ENCODE measurements around the gene PSMA2.
A peak's percentile ranks its signal among the peaks of the same experiment; 100 is the strongest.

Gene PSMA2

DNA sequence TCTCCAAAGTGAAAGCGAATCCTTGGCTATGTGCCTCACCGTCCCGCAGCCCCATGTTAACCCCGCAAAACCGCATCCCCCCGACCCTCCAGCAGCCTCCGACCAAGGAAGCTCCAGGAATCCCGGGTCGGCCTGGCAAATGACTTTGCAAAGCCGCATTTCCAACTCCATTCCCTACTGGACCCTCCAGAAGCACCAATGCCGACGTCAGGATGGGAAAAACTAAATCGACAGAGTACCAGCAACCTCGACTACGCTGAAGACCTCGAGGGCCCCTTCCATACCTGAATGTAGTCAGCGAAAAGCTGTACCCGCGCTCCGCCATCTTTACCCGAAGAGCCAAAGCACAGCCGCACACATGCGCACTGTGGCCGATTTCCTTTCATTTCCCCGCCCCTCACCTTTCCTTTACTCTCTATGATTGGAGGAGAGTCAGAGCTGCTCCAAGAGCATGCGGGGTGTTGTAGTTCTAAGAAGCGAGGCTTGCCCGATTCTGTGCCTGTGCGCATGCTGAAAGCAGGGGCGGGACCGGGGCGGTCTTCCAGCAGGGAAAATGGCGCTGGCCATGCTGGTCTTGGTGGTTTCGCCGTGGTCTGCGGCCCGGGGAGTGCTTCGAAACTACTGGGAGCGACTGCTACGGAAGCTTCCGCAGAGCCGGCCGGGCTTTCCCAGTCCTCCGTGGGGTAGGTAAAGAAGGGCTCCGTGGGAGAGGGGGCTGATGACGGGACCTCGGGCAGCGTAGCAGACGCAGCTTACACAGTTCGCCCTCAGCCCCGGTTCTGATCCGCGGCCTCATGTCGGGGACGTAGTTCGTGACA lies at the start of gene PSMA2, which contains the start of gene MRPL32:
Gene PSMA2, minus strand, starts transcription at position 341 of the 818 bp plus-strand sequence. Its CDS starts 16 bp downstream, at position 325.
Gene MRPL32, plus strand, starts transcription at position 543 of the 818 bp plus-strand sequence. Its CDS starts 11 bp downstream, at position 554.
- DNase-seq, result peak; percentile 98

DNA sequence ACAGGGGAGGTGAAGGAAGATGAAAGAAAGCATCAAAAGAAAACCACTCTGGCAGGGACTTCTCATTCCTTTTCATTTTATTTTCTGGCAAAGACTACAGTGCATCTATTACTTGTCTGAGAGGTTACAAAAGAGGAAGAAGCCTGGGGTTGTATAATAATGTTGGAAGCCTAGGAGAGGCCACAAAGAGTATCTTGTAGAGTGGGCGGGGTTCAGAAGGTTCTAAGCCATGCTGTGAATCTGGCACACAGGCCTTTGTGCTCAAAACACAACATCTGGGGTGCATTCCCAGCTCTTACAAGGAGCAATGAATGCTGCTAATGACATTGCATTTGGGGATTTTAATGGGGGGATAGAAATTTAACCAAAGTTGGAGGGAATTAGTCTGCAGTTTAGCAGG lies 49.6 kb upstream of the PSMA2 start:
- no peak for DNase-seq

DNA sequence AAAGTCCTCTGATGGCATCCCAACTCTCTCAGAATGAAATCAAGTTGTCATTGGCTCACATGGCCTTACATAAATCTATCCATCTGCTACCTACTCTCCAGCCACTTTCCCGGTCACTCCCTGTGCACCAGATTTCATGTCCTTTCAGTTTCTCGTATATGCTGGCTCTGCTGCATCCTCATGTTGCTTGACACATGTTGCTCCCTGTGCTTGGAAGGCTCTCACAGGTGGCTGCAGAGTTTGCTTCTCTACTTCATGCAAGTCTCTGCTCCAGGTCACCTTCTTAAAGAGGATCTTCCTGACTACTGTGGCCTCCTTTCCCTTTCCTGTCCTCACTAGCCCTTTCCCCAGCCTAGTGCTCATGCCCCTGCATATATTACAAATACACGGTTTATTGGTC lies 48.5 kb upstream of the PSMA2 start:
- no peak for DNase-seq

DNA sequence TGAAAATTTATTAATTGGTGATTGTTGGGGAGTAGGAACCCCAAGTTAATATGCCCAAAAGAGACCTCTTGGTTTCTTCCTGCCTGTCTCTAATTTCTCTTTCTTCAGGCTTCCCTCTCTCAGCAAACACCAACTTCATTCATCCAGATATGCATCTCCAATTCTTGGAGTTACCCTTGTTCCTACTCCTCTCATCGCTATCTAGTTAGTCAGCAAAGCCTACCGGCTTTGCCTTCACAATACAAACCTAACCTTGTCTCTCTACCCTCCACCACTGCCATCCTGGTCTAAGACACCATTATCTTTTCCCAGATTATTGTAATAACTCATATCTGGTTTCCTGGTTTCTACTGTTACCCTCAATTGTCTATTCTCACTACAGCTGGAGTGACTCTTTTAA lies 48.1 kb upstream of the PSMA2 start:
- no peak for DNase-seq

DNA sequence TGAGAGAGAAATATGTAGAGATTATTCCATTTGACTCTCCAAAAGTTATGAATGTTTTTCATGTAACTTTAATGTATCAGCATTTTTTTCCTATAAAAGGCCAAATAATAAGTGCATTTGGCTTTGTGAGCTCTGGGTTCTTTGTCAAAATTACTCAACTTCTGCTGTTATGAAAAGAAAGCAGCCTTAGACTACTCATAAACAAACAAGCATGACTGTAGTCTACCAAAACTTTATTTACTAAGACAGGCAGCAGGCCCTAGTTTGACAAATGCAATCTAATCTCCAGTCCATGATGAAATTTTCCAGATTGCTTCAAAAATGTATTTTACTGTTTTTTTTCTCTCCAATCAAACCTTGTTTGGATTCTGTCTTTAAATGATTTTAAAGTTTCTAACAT lies 46.5 kb upstream of the PSMA2 start:
- no peak for DNase-seq

DNA sequence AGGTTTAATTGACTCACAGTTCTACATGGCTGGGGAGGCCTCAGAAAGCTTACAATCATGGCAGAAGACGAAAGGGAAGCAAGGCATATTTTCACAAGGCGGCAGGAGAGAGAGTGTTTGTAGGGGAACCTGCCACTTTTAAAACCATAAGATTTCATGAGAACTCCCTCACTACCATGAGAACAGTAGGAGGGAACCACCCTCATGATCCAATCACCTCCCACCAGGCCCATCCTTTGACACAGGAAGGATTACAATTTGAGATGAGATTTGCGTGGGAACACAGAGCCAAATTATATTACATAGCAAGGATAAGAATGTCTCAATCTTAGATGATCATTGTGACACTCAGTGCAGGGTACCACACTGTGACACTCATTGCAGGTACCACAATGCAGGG lies 44.4 kb upstream of the PSMA2 start:
- no peak for DNase-seq

DNA sequence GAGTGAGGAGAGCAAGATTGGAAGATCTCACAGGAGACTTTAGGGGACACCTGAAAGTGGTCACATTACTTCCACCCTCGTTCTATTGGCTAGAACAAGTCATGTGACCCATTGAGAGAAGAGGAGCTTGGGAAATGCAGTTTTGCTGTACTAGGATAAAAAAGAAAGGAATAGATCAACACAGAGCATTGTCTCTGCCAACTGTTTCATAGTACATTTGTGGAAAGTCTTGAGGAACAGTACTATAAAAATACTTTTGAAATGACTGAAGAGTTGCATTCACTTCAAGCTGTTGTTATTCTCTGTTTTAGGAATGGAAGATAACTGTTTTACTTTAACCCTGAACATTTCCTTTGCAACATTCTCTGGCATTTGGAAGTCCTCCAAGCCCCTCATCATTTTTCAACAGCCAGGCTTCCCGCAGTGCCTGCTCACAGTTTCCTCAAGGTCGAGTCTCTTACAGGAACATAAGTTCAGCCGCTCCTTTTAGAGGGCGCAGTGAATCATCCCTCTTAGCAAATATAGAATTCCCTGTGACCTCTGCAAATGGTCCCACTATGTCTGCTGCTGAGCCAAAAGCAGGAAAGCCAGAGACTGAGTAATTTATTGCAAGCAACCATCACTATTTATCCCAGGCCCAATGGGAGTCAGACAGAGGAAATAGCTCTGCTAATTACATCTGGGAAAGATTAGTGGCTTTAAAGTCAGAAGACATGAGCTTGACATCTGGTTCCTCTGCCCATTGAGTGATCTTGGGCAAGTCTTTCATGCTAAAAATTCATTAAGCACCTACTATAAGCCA lies 40.9 kb upstream of the PSMA2 start:
- DNase-seq, result no peak

DNA sequence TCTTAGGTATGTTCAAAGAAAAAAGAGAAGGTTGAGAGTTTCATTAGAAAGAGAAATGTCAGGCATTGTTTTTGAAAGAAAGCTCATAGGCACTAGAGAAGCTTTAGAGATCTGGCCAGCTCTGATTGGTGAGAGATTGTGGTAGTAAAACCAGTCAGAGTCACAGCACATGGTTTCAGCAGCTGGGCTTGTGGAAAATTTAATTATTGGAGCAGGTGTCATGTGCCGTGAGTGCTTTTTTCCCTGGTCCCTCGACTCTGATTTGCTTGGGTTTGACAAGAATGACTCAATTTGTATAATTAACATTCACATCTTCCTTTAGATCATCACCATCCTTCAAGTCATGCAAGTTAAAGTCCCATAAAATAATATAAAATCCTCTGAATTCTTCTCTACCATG lies 35.4 kb upstream of the PSMA2 start:
- no peak for DNase-seq

DNA sequence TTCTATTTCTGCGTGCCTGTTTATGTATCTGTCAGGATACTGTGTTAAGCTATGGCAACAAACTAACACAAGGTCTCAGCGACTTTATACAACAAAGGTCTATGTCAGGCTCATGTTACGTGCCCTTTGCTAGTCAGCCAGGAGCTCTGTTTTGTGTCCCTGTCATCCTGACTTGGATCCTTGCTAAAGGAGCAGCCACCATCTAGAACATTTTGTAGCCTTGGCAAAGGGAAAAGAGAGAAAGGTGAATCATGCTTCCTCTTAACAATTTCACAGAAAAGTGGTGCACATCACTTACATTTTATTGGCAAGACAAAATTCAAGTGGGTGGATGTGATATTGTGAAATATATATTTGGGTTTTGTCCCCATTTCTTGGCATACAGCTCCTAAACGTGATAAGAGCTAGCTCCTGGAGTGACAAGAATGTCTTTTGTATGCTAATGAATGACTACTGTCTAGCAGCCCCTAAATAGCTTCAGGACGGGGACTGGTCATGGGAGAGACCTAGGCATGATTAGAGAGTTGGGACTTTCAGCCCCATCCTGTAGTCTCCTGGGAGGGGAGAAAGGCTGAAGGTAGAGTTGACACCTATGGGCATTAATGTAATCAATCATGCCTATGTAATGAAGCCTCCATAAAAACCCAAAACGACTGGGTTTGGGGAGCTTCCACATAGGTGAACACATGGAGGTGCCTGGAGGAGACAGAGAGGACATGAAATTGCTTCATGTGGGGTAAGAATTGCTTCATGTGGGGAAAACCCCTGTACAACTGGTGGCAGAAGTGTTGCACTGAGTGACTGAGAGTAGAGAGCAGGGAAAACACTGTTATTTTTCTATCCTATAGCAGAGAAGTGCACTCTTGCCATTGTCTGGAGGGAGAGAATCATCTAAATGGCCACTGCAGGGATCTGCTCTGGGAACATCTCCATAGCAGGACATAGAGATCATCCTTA lies 33.2 kb upstream of the PSMA2 start:
- no peak for DNase-seq

DNA sequence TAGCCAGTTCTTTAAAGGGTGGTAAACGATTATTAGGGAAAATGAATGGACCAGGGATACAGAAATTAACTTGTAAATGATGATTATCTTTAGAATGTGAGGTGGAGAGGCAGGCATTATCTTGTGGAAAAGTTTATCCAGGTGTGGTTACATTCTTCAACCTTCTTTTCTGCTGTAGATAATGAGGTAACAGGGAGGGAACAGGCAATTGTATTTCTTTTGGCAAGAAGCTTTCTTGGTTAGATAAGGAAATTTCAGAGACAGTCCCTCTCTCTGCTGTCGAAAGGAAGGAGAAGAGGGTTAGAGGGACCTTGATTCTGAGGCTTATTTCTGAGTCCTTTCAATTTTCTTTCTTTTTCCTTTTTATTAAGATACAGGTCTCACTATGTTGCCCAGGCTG lies 32.3 kb upstream of the PSMA2 start:
- DNase-seq, result no peak

DNA sequence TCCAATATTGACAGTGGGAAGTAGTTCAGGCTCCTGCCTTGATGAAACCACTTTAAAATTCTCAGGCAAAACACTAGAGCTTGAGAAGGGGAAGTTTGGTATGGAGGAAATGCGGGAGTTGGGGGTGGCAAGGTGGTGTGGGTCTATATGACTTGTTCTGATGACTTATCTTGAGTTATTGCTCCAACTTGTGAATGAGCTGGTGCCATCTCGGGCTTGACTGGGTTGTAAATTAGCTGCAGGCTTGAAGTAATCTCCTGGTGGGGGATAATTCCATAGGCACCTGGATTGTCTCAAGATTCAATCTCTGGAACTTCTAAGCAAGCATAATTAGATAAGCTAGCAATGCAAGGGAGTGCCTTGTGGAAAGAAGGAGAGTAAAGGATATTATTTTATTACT lies 29.2 kb upstream of the PSMA2 start:
- DNase-seq, result no peak

DNA sequence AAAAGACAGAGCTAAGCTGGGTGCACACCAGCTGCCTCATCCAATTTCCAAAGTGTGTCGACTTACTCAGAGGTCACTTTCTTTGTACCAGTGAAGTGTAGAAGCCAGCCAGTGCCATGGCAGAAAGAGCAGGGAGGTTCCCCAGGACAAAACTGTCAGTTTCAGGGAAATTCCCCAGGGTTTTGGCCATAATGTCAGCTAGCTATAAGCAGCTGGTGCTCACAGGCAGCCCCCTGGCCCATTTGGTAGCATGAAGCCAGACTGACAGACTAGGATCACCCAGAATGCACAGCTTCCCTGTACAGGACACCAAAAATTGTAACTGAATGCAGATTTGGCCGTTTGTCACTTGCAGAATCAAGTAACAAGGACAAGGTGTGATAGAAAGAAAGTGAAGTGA lies 28.8 kb upstream of the PSMA2 start:
- no peak for DNase-seq

DNA sequence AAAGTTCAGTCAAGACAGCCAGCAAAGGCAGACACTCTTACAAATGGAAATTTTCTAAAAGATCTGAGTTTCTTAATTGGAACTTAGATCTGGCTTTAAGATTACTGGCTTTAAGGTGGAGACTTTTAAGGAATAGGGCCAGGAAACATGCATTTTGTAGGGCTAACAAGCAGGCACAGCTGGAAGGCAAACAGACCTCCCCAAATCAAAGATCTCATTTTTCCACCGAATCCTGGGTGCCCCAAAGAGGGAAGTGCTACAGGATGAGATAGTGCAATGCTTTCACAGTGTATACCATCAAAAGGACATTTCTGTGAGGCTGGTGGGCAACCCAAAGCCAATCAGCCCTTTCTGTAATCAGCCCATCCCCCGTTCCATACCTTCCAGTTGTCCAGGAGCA lies 27.6 kb upstream of the PSMA2 start:
- DNase-seq, result no peak

DNA sequence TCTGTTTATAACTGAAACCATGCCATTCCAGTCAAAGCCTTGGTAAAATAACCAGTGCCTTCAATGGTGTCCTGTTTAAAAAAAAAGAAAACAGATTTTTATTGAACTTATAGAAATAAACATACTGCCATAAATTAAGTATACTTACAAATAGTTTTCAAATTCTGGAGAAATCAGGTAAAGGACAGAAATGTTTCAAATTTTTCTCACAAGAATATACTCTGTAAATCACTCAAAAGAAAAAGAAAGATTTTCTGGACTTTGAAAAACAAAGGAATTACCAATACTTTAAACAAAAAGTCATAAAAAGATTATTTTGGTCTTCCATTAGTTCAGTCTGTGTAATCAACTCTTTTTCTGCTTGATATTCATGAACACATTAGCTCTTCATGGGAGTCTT lies 24.1 kb upstream of the PSMA2 start:
- no peak for DNase-seq

DNA sequence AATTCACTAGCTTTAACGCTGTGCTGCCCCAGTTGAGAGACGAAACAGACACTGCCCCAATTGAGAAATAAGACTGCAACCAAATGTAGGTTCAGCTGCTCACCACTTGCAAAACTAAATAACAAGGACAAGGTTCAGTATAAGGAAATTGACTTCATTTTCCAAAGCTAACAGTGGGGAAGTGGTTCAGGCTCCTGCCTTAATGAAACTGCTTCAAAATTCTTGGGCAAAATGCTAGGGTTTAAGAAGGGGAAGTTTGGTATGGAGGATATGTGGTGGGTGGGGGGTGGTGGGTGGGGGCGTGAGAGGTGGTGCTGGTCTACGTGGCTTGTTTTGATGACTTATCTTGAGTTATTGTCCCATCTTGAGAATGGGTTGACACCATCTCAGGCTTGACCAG lies 22.0 kb upstream of the PSMA2 start:
- DNase-seq, result no peak

DNA sequence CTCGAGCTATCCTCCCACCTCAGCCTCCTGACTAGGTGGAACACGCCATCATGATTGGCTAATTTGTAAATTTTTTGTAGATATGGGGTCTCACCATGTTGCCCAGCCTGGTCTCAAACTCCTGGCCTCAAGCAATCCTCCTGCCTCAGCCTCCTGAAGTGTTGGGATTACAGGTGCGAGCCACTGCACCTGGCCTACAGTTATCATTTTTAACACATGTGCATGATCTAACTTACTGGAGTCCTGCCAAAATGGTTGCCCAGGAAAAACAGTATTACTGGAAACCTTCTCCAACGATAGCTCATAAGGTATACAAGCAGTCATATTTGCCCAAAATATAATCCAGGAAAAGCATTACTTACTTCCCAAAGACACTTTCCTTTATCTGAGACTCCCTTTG lies 20.4 kb upstream of the PSMA2 start:
- no peak for DNase-seq

DNA sequence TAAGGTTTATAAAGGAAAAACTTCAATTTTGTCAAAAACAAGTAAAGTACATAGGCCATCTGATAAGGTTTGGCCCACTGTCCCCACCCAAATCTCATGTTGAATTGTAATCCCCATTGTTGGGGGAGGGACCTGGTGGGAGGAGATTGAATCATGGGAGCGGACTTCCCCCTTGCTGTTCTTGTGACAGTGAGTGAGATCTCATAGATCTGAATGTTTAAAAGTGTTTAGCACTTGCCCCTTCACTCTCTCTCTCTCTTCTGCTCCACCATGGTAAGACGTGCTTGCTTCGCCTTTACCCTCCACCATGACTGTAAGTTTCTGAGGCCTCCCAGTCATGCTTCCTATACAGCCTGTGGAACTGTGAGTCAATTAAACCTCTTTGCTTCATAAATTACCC lies 18.4 kb upstream of the PSMA2 start:
- DNase-seq, result no peak

DNA sequence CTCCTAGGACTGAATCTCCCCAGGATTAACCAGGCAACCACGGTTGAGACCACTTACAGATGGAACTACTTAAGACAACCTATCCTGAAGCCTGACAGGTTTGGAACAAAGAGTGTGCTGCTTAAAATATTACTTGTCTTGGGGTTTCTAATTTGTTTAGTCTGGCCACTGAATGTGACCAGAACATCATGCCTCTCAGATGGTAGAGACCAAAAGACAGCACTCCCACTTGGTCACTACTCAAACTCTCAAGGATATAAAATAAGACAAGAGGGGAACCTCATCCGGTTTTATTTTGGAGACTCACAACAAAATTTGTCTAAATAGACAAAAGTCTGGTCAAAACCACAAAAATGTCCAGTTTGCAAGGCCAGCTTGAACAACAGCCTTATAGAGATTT lies 15.5 kb upstream of the PSMA2 start:
- DNase-seq, result no peak

DNA sequence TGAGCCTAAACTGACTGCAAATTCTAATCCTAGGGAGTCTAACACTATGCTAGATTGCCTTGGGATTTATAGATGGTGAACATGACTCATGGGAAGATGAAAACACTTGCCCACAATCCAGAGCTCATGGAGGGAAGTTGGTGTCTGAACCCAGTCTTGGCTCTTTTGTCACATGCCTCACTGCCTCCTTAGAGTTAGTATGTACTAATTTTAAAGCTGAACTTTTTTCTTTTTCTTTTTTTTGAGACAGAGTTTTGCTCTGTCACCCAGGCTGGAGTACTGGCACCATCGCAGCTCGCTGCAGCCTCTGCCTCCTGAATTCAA lies 14.6 kb upstream of the PSMA2 start:
- DNase-seq, result no peak

DNA sequence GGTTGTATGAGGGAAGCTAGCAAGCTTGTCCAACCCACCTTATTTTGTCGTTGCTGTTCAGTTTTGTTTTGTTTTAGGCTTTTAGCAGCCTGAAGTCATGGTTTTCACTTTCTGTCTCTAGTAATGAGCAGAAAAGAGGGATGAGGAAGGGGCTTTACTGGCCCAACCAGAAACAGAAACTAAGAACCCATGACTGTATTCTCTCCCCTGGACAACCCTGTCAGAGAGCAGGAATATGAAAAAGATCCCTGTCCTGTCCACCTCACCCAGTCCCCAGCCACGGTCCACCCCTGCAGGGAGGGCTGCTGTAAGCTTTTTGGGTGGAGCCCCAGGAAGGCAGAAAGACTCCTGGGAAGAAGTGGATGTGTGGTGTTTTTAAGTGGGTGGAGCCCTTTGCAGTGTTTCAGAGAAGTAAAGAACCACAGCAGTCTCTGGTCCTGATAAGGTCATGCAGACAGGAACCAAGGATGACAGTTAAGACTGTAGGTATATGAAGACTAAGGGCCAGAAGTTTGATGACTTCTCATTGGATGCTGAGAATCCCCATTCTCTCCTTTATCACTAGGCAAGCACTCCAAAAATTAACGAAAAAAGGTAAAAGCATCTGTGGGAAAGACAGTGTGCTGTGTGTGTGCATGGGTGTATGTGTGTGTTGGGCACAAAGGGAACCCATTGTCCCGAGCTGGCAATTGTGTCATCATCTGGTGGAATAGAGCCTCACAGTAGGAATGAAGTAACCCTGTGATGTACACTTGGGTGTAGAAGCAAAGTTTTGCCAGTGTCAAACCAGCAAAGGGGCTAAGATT lies 14.1 kb upstream of the PSMA2 start:
- no peak for DNase-seq

DNA sequence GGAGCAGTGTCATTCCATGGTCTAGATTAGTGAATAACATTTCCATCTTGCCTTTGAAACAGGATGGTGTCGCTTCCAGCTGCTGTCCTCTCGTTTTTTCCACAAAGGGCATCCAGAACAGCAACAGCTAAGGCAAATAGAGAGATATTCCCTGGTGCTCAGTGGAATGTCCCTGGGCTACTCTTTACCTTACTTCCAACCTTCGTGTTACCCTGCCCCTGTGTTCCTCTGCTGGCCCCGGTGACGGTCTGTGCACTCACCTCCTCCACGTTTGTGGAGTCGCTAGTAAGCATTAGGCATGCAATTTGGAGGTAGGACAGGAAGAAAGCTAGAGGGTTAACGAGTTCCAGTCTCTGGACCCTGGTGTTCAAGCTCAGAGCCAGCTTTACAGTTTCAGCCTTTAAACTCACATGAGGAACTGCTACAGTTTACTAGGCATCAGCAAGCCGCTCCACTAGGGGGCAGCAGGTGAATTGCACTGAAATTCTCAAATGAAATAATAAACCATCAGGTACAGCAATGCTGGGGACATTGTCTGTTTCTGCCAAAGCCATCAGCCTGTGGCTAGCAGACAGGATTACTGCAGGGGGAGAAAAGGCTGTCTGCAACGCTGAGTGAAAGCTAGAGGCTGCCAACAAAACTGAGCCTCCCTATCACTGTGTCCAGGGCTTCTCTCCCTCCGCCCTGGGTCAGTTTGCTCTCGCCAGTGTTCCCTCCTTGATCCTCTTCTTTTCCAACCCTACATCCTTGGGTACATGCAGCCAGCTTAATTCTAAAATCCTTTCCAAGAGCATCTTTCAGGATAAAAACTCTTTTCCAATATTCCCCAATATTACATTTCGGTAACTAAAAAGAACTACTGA lies 9.2 kb upstream of the PSMA2 start:
- peak; percentile 56 for DNase-seq

All from NCI-H146 (cell line).